Suppressor macrophage treated with lipopolysaccharide for 1 hour (primary cell): Measurements from ENCODE around the gene AKAP6.

Experiments used
- DNase-seq, 3 donors: peaks; one replicate each; pipeline ENCODE4 v3.0.0-alpha.2; 2020 to 2022

AKAP6 gene

GRCh38 chr14:32590157-32590556 is 261.1 kb downstream of the AKAP6 start:
- no peak for DNase-seq

GRCh38 chr14:32593290-32593942 is 264.3 kb downstream of the AKAP6 start:
- peak; percentile 20 to 44 (median 24) for DNase-seq

GRCh38 chr14:32594766-32595165 is 265.7 kb downstream of the AKAP6 start:
- no peak for DNase-seq

GRCh38 chr14:32595497-32595896 is 266.4 kb downstream of the AKAP6 start:
- no peak for DNase-seq

- no peak for DNase-seq
Measured at GRCh38 chr14:32596390-32596789, 267.3 kb downstream of the AKAP6 start.

GRCh38 chr14:32597771-32598170 is 268.7 kb downstream of the AKAP6 start:
- no peak for DNase-seq

- DNase-seq: peak in 1 of 3 donors; percentile 25
Measured at GRCh38 chr14:32601069-32601468, 272.0 kb downstream of the AKAP6 start.

- peak; percentile 38 to 58 (median 45) for DNase-seq
Measured at GRCh38 chr14:32601906-32602305, 272.8 kb downstream of the AKAP6 start.

- no peak for DNase-seq
Measured at GRCh38 chr14:32602699-32603098, 273.6 kb downstream of the AKAP6 start.

GRCh38 chr14:32603992-32604565 is 275.0 kb downstream of the AKAP6 start:
- DNase-seq: no peak

- peak in 2 of 3 donors; percentile 30 to 56 for DNase-seq
Measured at GRCh38 chr14:32606301-32606700, 277.2 kb downstream of the AKAP6 start.

GRCh38 chr14:32607399-32607798 is 278.3 kb downstream of the AKAP6 start:
- DNase-seq: no peak

GRCh38 chr14:32608857-32609256 is 279.8 kb downstream of the AKAP6 start:
- DNase-seq: no peak

GRCh38 chr14:32609388-32609787 is 280.3 kb downstream of the AKAP6 start:
- no peak for DNase-seq

- DNase-seq: peak; percentile 15 to 69 (median 29)
Measured at GRCh38 chr14:32611752-32612151, 282.7 kb downstream of the AKAP6 start.

GRCh38 chr14:32618991-32619390 is 289.9 kb downstream of the AKAP6 start:
- no peak for DNase-seq

- no peak for DNase-seq
Measured at GRCh38 chr14:32620303-32620702, 291.2 kb downstream of the AKAP6 start.

GRCh38 chr14:32620724-32621123 is 291.6 kb downstream of the AKAP6 start:
- DNase-seq: no peak

- no peak for DNase-seq
Measured at GRCh38 chr14:32621585-32621984, 292.5 kb downstream of the AKAP6 start.

- no peak for DNase-seq
Measured at GRCh38 chr14:32622742-32623141, 293.6 kb downstream of the AKAP6 start.

- DNase-seq: no peak
Measured at GRCh38 chr14:32623300-32624093, 294.4 kb downstream of the AKAP6 start.

- no peak for DNase-seq
Measured at GRCh38 chr14:32625211-32625610, 296.1 kb downstream of the AKAP6 start.

- no peak for DNase-seq
Measured at GRCh38 chr14:32627545-32628298, 298.6 kb downstream of the AKAP6 start.
